ENCODE results near the gene JARID2.

JARID2 gene

DNA sequence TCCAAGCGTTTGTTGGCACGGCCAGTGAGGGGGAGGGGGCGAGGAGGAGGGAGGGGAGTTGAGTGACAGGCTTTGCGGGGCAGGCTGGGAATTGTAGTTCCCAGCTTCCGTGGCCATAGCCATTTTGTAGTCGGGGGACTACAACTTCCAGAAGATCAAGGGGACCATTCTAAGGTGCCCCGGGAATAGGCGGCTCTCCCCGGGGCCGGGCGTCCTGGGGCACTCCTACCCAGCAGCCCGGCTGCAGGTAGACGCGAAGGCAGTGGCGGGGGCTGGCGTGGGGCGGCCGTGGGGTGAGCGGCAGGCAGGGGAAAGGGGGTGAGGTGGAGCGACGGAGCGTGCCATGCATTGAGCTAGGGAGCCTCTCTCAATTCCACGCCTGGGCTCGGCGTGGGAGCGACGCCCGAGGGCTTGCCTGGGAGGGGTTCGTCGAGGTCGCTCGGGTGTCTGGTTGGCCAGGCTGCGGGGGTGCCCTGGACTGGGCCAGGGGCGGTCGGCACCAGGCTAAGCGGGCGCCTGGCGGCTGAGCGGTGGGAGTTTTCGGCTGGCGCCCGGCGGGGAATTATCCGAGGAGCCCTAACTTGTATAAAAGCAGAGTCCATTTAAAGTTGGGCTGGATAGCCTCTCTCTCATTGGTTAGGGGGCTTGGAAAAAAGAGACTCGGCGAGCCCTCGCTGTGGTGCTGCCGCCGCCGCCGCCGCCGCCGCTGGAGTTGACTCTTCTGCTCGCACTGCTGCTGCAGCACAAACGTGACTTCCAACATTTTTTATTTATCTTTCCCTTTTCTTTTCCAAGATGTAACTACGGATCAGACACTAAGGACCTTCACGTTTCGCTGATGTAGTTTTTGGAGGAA is at the start of gene JARID2:
Gene JARID2, plus strand, starts transcription at position 709 of the 856 bp plus-strand sequence. CDS start 471 bp downstream, outside the sequence.
- DNase-seq: peak; percentile 97

DNA sequence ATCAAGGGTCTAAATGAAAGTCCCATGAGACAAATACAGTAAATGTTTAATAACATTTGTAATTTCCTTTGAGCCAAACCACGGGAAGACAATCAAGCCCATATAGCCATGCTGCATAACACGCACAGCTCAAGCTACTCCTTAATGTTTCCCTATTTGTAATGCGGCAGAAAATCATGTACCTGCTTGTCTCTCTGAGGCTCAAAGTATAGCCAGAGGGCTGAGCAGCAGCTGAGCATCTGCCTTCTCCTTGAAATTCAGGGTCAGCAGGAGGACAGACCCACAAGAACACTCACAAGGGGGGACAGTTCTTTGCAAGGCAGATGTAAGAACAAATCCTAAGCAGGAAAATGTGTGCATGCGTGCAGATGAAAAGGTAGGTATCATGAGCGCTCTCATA is 45.8 kb upstream of the JARID2 start:
- no peak for DNase-seq

DNA sequence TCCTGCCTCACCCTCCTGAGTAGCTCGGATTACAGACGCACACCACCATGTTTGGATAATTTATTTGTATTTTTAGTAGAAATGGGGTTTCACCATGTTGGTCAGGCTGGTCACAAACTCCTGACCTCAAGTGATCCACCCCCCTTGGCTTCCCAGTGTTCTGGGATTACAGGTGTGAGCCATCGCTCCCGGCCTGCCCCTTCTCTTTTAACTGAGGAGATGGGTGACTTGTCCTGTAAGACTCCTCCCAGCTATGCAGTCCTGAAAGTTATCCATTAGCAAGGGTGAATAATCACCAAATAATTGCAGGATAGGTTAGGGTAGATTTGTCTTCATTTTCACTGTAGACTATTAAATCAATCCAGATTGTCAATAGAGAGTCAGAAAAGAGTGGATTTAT is 40.5 kb upstream of the JARID2 start:
- DNase-seq: no peak

DNA sequence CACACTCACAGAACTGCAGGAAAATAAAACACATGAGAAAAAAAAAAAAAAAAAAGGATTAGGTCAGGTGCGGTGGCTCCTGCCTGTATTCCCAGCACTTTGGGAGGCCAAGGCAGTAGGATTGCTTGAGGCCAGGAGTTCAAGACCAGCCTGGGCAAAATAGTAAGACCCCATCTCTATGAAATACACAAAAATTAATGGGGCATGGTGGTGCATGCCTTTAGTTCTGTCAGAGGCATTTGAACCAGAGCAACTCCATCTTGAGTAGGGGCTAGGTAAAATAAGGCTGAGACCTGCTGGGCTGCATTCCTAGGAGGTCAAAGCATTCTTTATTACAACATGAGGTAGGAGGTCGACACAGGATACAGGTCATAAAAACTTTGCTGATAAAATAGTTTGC is 39.0 kb upstream of the JARID2 start:
- DNase-seq: no peak

DNA sequence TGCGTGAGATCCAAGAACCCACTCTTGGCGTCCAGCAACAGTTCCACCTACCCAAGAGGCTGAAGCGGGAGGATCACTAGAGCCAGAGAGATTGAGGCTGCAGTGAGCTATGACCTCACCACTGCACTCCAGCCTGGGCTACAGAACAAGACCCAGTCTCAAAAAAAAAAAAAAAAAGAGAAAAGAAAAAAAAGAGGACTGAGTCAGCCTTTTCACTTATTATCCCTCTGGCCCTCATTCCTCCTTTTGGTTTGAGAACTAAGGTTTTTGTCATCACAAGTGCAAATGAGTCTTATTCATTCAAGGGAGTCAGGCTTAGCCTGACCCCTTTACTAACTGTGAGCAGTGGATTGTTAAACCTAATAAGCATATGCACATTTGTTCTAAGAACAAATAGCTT is 37.9 kb upstream of the JARID2 start:
- no peak for DNase-seq

DNA sequence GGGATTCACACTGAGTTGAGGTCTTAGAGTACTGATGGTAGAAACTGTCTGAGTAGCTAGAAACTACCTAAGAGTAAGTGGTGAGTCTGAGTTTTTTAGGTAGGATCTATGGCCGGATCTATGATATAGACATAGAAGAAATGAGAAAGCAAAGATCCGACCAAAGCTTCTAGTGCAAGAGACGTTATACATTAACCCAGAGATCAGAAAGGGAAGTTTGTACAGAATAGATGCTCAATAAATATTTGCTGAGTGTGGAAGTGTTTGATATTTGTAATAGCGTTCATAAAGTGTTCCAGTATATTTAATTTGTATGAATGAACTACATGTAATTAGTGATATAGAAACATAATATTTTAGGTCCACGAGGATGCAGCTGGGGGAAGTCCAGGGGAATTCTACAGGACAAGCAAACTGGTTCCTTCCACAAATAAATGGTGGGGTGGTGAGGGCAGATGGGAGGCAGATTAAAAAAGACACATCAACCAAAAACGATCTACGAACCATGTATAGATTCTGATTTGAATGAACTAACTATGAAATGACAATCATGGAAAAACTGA is 31.9 kb upstream of the JARID2 start:
- DNase-seq: no peak

DNA sequence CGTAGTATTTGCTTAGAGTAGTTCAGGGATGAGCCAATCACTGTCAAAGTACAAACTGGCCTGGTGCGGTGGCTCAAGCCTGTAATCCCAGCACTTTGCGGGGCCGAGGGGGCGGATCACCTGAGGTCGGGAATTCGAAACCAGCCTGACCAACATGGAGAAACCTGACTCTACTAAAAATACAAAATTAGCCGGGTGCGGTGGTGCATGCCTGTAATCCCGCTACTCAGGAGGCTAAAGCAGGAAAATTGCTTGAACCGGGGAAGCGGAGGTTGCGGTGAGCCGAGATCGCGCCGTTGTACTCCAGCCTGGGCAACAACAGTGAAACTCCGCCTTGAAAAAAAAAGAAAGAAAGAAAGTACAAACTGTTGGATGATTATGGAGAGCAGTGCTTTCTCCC is 27.5 kb upstream of the JARID2 start:
- DNase-seq: no peak

DNA sequence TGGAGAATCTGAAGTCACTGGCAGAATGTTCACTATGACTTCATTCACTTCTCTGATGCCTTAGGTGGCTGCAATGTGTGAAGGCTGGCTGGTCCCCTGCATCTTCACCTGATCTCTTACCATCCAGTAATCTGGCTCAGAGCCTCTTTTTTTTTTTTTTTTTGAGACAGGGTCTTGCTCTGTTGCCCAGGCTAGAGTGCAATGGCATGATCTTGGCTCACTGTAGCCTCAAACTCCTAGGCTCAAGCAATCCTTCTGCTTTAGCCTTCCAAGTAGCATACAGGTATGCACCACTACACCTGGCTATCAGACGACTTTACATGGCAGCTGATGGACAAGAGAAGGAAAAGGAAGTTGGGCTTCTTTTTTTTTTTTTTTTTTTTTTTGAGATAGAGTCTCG is 25.8 kb upstream of the JARID2 start:
- DNase-seq: no peak

DNA sequence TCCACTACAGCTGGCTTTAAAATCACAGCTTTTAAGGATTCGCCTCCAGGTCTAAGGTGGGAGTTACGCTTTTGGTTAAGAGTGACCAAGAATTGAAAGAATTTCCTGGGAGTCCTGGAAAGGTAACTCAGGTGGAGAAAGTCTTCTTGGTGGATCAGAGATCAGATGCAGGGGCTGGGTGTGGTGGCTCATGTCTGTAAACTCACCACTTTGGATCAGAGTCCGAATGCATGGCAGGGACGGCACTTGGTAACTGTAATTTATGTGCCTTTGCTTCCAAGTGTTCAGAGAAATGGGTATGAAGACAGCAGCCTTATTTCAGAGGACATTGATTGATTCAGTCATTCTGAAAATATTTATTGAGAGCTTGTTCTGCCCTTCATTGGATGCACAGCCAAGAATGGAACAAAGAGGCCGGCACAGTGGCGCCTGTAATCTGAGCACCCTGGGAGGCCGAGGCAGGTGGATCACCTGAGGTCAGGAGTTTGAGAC is 18.0 kb upstream of the JARID2 start:
- DNase-seq: no peak

DNA sequence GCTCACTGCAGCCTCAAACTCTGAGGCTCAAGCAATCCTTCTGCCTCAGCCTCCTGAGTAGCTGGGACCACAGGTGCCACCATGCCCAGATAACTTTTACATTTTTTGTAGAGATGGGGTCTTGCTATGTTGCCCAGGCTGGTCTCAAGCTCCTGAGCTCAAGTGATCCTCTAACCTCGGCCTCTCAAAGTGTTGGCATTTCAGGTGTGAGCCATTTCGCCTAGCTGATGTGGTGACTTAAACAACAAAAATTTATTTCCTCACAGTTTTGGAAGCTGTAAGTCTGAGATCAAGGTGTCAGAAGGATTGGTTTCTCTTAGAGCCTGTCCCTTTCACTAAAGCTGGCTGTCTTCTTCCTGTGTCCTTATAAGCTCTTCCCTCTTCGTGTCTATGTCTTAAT is 15.0 kb upstream of the JARID2 start:
- no peak for DNase-seq

DNA sequence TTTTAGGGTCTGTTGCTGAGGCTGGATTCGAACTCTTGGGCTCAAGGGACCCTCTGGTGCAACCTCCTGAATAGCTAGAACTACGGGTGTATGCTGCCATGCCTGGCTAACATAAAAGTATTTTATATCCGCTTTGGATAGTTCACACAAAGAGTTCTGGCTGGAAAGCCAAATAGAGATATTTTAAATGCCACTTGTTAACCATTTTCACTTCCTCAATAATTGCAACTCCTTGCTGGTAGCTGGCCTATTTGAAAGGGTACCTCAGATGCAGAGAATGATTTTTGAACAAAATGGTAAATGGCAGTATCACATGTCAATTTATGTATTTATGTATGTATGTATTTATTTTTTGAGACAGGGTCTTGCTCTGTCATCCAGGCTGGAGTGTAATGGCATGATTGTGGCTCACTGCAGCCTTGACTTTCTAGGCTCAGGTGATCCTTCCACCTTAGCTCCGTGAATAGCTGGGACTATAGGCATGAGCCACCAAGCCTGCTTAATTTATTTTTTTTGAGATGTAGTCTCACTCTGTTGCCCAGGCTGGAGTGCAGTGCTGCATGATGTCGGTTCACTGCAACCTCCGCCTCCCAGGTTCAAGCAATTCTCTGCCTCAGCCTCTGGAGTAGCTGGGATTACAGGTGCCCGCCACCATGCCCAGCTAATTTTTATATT is 12.9 kb upstream of the JARID2 start:
- no peak for DNase-seq

DNA sequence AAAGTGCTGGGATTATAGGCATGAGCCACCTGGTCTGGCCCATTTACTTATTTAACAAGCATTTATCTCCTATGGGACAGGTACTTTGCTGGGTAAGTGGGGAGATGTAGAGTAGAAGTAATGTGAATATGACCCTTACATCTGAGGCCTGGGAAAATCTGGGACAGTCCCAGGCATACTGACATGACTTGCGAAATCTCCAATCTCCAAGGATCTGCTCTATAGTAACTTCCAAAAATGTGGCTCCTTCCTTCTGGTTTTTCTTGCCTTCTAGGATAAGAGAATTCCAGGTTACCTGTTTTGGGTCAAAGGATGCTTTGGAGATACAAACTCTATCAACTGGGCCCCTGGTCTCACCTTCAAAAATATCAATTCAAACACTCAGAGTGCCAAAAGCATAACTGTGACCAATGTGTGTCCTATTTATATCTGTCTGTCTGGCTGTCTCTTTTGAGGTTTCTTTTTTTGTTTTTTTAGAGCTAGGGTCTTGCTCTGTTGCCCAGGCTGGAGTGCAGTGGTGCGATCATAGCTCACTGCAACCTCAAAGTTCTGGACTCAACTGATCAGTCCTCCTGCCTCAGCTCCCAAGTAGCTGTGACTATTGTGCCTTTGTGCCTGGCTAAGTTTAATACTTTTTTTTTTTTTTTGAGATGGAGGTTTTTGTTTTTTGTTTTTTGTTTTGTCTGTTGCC is 11.7 kb upstream of the JARID2 start:
- DNase-seq: no peak

DNA sequence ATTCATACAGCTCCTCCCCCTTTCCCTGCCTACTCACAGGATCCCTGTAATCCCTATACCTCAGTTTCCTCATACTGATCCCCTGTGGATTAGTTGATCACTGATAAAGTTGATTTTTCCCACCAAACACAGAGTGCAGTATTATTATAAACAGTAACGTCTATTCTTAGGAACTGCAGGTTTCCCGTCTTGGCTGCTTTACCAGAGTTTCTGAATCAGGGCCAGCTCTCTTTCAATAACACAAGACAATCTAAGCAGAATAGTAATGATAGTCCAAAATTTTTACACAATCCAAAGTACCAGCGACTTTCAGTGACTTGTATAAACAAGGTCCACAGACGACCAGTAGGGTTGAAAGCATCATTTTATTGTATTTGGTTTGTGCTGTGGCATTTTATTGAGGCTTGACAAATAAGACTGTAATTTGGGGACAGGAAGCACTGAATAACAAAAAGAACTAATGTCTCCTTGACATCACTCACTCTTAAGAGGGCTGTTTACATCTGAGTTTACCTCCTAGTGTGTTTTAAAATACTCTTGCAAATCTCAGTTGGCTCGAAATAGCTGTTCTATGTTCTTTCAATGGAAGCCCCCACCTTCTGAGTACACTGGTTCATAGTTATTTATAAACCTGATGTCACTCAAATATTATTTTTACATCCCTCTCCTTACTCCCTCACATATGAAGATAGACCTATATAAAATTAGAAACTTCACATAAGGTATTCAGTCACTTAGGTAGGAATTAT is 6.1 kb upstream of the JARID2 start:
- DNase-seq: no peak

DNA sequence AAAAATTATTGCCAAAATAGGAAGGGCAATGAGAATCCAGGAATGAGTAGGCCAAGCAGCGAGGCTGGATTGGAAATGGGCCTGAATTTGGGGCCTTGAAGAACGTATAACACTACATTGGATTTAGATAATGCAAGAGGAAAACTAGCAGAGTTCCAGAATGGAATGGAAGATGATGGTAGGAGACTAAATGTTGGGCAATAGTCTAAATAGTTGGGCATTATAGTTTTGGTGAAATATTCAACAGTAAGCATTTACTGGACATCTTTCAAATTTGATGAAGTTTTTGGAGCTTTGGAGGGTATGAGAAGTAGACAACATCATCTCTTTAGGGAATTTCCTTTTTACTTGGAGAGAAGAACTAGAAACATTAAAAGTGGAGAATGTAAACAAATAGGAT is 3.4 kb upstream of the JARID2 start:
- no peak for DNase-seq

DNA sequence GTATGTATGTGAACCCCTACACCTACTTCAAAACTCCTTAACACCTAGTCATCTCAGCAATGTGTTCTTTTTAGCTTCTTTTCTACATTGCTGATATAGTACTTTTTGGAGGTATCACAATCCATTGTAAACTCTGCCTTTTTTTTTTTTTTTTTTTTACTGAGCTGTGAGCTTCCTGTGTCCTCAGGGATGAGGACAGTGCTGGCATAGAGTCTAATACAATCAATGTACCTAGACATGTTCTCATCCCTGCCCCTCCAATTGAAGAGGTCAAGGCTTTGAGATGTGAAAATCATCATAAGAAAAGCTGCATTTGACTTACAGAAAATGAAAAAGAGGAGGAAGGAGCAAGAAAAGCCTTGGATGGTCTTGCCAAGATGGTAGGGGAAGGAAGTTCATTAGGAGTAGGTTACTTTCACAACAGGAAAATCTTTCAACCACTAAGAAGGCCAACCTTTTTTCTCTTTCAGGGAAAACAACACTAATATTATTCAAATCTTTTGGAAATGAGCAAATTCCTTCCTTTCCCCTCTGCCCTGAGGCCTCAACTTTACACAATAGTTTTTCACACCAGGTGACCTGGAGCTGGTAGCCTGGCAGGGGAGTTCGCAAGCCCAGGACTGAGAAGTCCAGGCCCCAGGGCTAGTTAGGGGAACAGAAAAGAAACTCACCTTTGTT is 2.8 kb upstream of the JARID2 start:
- DNase-seq: no peak

DNA sequence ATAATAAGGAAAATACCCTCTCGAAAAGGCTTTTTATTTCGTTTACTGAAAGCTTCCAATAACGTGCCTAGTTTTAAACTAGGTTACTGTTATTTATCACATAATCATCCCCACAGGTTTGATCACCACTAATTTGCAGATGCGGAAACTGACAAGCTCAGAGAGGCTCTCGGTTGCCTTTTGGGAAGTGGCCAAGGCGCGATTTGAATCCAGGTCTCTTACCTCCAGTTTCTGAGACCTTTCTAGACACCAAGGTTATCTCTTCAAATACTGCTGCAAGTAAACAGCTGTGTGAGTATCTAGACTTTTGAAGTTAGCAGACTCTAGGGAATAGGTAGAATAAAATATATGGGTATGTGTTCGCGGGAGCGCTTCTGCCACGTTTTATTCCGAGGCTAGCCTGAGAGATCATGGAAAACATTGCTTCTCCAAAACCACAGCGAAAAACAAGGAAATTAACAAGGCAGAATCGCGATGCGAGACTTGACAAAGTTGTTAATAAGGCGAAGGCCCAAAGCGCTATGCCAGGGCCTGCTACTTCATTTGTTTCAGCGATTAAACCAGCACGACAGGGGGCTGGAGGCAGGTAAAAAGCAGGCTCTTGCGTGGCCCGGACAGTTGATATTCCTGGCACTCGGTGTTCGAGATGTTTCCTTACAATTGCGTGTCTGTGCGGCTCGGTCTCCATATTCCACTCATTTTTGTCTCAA is 1.8 kb upstream of the JARID2 start:
- DNase-seq: no peak

DNA sequence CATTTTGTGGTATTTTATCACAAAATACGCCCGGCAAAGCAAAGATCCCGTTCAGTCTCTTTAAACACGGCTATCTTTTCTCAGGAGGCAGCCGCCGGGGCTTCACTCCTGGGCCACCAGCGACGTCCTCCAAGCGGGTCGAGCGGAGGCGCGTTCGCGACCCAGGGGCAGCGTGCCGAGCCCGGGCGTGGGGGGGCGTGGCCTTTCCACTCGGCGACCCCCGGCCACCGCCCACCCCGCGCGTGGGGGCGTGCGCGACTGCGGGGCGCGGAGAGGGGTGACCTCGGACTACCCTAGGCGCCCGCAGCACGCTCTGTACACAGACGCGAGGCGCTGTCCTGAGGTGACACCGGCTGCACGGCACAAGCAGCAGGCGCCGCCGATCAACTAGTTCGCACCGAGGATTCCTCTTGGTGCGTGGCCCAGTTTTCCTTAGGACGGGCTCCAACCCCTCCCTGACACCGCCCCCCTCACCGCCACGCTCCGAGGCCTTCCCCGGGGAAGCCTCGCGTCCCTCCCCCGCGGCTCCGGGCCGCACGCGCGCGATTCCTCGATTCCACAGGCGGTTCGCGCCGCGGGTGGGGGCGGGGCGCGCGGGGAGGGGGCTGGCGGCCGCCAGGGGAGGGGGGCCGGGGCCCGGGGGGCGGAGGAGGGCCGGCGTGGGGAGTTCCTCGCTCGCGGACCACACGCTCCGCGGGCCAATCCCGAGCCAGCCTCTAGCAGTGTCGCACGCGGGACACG is 1.1 kb upstream of the JARID2 start:
- no peak for DNase-seq

DNA sequence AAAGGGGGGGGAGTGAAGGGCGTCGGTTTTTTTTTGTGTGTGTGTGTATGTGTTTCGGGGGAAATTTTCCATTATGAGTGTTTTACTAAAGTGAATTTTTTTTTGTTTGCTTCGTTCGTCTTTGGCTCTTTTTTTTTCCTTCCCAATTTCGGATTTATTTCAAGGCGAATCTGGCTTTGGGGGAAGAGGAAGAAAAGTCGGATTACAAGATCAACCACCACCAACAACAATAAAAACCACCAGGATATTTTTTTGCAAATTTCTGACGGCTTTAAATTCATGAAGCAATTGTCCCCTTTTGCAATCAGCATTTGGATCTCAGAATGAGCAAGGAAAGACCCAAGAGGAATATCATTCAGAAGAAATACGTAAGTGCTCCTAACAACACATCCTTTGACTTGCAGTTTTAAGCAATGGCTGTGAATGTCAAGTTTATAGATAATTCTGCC is 372 bp downstream of the JARID2 start:
- no peak for DNase-seq

DNA sequence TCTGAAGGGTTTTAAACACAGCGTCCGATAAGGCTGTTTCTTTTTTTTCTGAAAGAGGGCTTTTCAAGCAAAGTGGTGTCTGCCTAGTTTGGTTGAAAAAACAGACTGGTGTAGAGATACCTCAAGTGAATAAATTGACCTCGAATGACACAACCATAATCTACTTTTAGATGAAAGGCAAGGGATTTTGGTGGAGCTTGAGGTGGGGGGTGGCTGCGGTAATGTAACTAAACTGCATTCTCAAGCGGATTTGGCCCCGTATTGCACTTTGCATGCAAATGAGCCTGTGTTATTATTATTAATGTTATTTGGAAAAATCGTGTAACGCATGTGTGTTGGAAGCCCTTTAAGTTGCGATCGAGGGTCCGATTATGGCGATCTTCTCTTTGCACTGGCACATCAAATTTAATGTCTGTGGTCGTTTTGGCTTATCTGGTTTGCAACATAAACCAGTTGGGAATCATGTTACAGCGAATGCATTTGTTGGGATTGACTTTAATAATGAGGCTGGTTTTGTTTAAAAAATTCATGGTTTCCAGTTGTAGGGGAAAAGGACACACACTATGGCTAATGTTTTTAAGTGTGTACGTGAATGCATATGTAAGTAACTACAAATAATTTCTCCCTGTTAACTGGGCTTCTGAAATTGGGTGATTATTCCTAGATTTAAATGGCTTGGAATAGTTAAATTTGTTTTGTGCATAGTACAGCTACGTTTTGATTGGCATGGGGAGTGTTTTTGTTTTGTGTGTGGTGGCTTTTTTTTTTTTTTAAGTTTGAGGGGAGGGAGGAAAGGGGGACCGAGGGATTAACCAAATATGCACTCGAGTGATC is 1.0 kb downstream of the JARID2 start:
- peak; percentile 48 for DNase-seq

Data from CD4-positive, alpha-beta T cell treated with Interleukin-6 for 4 hours (primary cell).